HCT116 (cell line): ENCODE measurements around the gene POLR1A.

ENCODE experiments used
- EZH2 ChIP-seq: fragments of 200-600 bp; sonication (generic); IDR thresholded peaks from 2 replicates; pipeline ENCODE4 v1.6.1; 2017; ENCODE audit warnings: antibody characterized with exemption, mixed run types
- EZH2phosphoT487 ChIP-seq: fragments of 200-600 bp; IDR thresholded peaks from 2 replicates; pipeline ENCODE4 v1.6.1; 2018; ENCODE audit warnings: antibody characterized with exemption, borderline replicate concordance
- POLR2A ChIP-seq: IDR thresholded peaks from 2 replicates; pipeline ENCODE4 v1.7.0; 2011; ENCODE audit warnings: borderline replicate concordance; ENCODE audit not compliant: insufficient read depth, insufficient read length; ENCODE audit errors: extremely low read depth
- TF ChIP-seq, protein P1 (sequence below), 3 experiments: fragments of 200-600 bp in 1 of 3; sonication (generic) in 1 of 3; IDR thresholded peaks in 2 of 3; conservative IDR thresholded peaks in 1 of 3; 2 replicates each; pipeline ENCODE4 v1.5.1; 2012 to 2017; ENCODE audit warnings: low read depth in 2 of 3, low read length in 2 of 3, antibody characterized with exemption in 1 of 3, borderline replicate concordance in 1 of 3, control low read depth in 1 of 3, mild to moderate bottlenecking in 1 of 3, mixed read lengths in 1 of 3, mixed run types in 1 of 3, moderate library complexity in 1 of 3; ENCODE audit not compliant: insufficient read depth in 1 of 3

DNA sequence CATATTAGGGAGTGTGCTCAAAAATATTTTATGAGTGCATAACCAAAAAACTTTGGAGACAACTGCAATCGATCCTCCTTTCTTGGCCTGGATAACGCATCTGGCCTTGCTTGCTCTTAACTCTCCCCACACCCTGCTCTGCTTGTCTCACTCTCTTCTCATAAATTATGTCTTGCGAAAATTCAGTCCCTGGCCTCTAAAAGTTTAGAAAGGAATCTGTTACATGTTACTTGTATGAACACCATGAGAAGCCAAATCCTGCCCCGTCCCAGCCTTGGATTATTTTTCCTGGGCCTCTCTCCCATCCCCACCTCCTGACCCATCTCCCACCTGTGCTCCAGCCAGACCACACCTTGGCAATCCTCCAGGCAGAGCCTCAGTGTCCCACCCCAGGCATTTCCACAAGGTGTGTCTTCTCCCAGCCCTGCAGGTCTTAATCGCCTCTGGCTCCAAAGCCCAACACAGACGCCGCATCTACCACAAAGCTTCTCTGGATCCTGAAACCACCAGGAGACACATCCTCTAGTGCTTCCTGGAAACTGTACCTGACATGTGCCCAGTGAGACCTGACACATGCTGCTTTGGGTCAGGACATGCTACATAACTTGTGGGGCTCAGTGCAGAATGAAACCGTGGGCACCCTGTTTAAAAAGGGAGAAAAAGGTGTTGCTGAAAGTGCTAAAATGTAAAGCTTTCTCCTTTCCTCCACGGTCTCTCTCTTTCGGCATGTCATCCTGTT lies 117.3 kb downstream of the POLR1A start:
- TF ChIP-seq EZH2 (no peak), POLR2A (no peak), EZH2phosphoT487 (no peak)
- TF ChIP-seq, protein P1, sequence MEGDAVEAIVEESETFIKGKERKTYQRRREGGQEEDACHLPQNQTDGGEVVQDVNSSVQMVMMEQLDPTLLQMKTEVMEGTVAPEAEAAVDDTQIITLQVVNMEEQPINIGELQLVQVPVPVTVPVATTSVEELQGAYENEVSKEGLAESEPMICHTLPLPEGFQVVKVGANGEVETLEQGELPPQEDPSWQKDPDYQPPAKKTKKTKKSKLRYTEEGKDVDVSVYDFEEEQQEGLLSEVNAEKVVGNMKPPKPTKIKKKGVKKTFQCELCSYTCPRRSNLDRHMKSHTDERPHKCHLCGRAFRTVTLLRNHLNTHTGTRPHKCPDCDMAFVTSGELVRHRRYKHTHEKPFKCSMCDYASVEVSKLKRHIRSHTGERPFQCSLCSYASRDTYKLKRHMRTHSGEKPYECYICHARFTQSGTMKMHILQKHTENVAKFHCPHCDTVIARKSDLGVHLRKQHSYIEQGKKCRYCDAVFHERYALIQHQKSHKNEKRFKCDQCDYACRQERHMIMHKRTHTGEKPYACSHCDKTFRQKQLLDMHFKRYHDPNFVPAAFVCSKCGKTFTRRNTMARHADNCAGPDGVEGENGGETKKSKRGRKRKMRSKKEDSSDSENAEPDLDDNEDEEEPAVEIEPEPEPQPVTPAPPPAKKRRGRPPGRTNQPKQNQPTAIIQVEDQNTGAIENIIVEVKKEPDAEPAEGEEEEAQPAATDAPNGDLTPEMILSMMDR (IDR thresholded peaks at IDR 0.05 in 2 of 3, conservative IDR thresholded peaks at IDR 0.05 in 1 of 3; ENCODE audit: borderline replicate concordance in 1 of 3, insufficient read depth in 1 of 3, low read depth in 2 of 3, low read length in 2 of 3): no peak
